K562 (cell line): ENCODE data around the gene TRAF7. TPM values are rescaled to one million over a fixed set of nuclear protein-coding genes. Genes with fewer than 3 reads are reported as not detected.

ENCODE experiments used
- CHD2 ChIP-seq: IDR thresholded peaks from 2 replicates; pipeline ENCODE4 v1.6.1; 2011; ENCODE audit warnings: low read depth, low read length
- NFE2 ChIP-seq: IDR thresholded peaks from 2 replicates; pipeline ENCODE4 v1.6.1; 2014; ENCODE audit warnings: antibody characterized with exemption, low read depth
- POLR2AphosphoS5 ChIP-seq: IDR thresholded peaks from 2 replicates; pipeline ENCODE4 v1.6.1; 2011; ENCODE audit warnings: mild to moderate bottlenecking, low read depth, low read length, moderate library complexity; ENCODE audit not compliant: control insufficient read depth, insufficient read depth
- POLR2G ChIP-seq: fragments of 200-400 bp; formaldehyde crosslinking; IDR thresholded peaks from 2 replicates; pipeline ENCODE4 v1.6.1; 2017; ENCODE audit warnings: low read depth, mild to moderate bottlenecking, antibody characterized with exemption, low read length, moderate library complexity
- PTRF ChIP-seq: fragments of 450-650 bp; IDR thresholded peaks from 2 replicates; pipeline ENCODE4 v1.6.1; 2016; ENCODE audit warnings: mild to moderate bottlenecking, missing genetic modification characterization, missing compliant biosample characterization
- RBFOX2 ChIP-seq: fragments of 200-400 bp; formaldehyde crosslinking; IDR thresholded peaks from 2 replicates; pipeline ENCODE4 v1.6.1; 2017; ENCODE audit warnings: low read depth, mild to moderate bottlenecking, low read length, moderate library complexity
- SIRT6 ChIP-seq: IDR thresholded peaks from one replicate; pipeline ENCODE4 v1.6.1; 2012; ENCODE audit warnings: low read depth, mild to moderate bottlenecking, control low read depth, inconsistent platforms, low read length, moderate library complexity
- SMARCA5 ChIP-seq: fragments of 450-650 bp; IDR thresholded peaks from 2 replicates; pipeline ENCODE4 v1.6.1; 2016
- SRSF9 ChIP-seq: fragments of 200-400 bp; formaldehyde crosslinking; IDR thresholded peaks from 2 replicates; pipeline ENCODE4 v1.6.1; 2017; ENCODE audit warnings: low read depth, low read length, borderline replicate concordance
- ZBED1 ChIP-seq: IDR thresholded peaks from 2 replicates; pipeline ENCODE4 v1.6.1; 2014
- ZNF280A ChIP-seq: fragments of 450-650 bp; IDR thresholded peaks from 2 replicates; pipeline ENCODE4 v1.6.1; 2018; ENCODE audit warnings: mild to moderate bottlenecking, low read depth; ENCODE audit not compliant: partially characterized antibody
- ZNF407 ChIP-seq: fragments of 450-650 bp; IDR thresholded peaks from 2 replicates; pipeline ENCODE4 v1.6.1; 2016; ENCODE audit warnings: low read depth
- ZNF764 ChIP-seq: fragments of 250-450 bp; sonication (Bioruptor Pico); IDR thresholded peaks from 2 replicates; pipeline ENCODE4 v1.4.0; 2020; ENCODE audit warnings: low read depth, mild to moderate bottlenecking, moderate library complexity
- polyA plus RNA-seq, 8 experiments: library from polyadenylated mRNA; depleted of rRNA in 4 of 8; stranded (reverse) in 5 of 8; unstranded in 3 of 8; fragments of >200 nt; fragmentation: Nextera tagmentation in 2 of 8; fragmentation: Illumina TruSeq in 1 of 8; extraction: Ambion mirVana in 2 of 8; extraction: Trizol in 1 of 8; gene quantifications; 2 replicates each; pipeline versions ENCODE4 v1.2.1 to v1.2.3, GENCODE V29; 2011 to 2014; ENCODE audit warnings: inconsistent platforms in 1 of 8, missing spikeins in 1 of 8
- total RNA-seq, 7 experiments: library from RNA; depleted of rRNA in 6 of 7; stranded (reverse); fragments of >200 nt in 6 of 7; fragmentation: Illumina TruSeq in 2 of 7; extraction: Trizol in 2 of 7; gene quantifications; 2 replicates each; pipeline versions ENCODE4 v1.2.1 to v1.2.3, GENCODE V29; 2011 to 2021; ENCODE audit warnings: low replicate concordance in 1 of 7

The TRAF7 gene
- total and polyA plus RNA-seq, 9 of the 15 experiments (the other 6 are each of a cell fraction or from before 2014, with no cell fraction given) = 1.1 to 113 (median 41.6) TPM

DNA sequence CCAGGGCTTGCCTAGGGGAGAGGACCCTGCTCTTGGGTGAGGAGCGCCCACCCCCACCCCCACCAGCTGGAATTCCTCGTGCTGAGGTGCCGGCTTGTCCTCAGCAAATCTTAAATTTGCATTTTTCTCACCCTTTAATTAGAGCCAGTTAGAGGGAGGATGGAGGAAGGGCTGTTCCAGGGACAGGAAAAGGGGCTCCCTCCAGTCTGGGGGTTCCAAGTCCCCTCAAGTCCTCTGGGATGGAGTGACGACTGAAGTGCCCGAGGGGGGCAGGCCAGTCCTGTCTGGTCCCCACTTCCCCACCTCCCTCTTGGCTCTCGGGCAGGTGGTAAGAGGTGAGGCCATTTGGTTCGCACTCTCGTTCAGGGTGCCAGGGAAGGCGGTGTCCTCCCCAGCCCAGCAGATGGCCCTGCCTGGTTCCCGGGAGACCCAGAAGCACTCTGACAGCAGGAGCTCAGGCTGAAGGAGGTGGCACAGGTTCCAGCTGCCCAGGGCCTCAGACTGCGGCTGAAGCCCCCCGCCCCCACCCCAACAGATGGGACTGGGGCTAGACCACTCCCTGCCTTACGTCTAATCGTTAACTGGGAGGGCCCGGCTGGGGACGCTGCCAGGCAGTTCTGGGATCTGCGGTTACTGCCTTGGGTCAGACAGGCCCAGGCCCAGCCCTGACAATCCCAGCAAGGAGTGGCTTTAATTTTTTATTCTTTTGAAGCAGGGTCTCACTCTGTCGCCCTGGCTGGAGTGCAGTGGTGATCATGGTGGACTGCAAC lies 5.0 kb upstream of the TRAF7 start (continued):
- TF ChIP-seq ZNF407 (no peak), NFE2 (no peak), POLR2AphosphoS5 (0 out of 2 replicates have a peak, but pooled peaks have one; percentile 16), ZNF764 (CRISPR knock-in tag) (no peak), PTRF (tag) (no peak), SIRT6 (no peak), CHD2 (no peak), SRSF9 (no peak), POLR2G (peak; percentile 73), SMARCA5 (no peak), ZBED1 (peak; percentile 35; the same call in 1 of the 2 replicates), RBFOX2 (peak; percentile 31; the same call in 1 of the 2 replicates), ZNF280A (no peak)
